ENCODE results near the gene GK. TPM values are rescaled to one million over a fixed set of nuclear protein-coding genes. Genes with fewer than 3 reads are reported as not detected.
"Not testable (repeated sequence)": the region's sequence is repeated elsewhere in the genome, so short reads cannot be mapped to it uniquely, and the experiment has no call there.

The GK gene
- total and polyA plus RNA-seq, 2 donors (not counting 3 experiments of a cell fraction or from before 2014, with no cell fraction given): 2.7 to 7.6 TPM

DNA sequence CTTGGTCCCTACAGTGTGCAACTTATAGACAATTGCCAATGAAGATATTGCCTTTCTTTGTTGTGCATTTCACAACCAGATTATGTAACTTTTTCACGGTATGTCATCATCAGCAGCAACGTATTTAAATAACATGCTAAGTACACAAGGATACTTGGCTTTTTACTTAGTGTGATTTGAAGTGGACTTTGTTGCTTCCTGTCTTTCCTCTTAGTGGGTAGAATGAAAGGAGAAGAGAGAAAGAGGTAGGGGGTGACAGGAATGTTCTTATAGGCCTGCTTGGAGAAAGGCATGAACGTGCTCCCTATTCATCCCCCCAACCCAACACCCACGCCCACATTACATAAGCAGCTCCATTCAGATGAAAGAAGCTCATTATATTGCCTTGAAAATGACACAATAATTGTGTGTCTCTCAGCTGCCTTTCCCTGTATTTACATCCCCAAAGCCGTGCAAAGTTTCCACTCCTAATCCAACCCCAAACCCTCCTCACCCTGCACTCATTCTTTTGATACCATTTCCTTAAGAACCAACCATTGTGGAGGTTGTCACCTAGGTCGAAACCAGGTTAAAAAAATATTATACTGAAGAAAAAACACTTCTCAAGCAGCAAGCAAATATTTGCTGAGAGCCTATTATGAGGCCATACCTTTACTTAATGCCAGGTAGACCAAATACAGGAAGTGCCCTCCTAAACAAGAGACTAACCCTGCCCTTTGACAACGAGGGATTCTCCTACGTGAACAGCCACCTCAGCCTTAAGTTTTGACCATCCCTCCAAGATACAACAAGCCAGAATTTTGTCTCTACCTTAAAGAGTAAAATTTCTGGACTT is 25.2 kb upstream of the GK start:
- no peaks in the 10 kb centered on the region for H3K36me3 ChIP-seq (ENCODE audit: control insufficient read depth in 2 of 2, extremely low read depth in 1 of 2, insufficient read depth in 2 of 2, low read length in 2 of 2)
- intact Hi-C loops (cut with micrococcal nuclease) (loop anchor here (10.0 kb wide), 1 partner anchor 503 kb away; no protein-coding TSS in a partner anchor), dilution Hi-C loops (cut with MboI; ENCODE audit: extremely low pct_ligation_motif_present, low sequenced_read_pairs) (no loop called here)
- H3K27ac ChIP-seq (ENCODE audit: insufficient read depth, low read depth, low read length): no peak overlapping the region
- DNase-seq (ENCODE audit: low read depth, low spot score) (no peak), FAIRE-seq (no peak)
- H4K20me1 ChIP-seq (replicated peaks; ENCODE audit: control insufficient read depth, extremely low read depth, insufficient read depth, low read length): no peaks in the 10 kb centered on the region
- BruUV-seq (replicated peaks): no TSS peak
- no peak overlapping the region for H3K9ac ChIP-seq (replicated peaks; ENCODE audit: extremely low read depth, insufficient read depth, low read length)
- no peaks in the 10 kb centered on the region for H3K9me3 ChIP-seq (replicated peaks; ENCODE audit: control insufficient read depth, insufficient read depth, low read length)
- H3K4me2 ChIP-seq (ENCODE audit: insufficient read depth, low read length): no peak overlapping the region
- TF ChIP-seq EZH2 (IDR thresholded peaks at IDR 0.05; ENCODE audit: borderline replicate concordance, low read depth, low read length, severe bottlenecking) (no peak), FOS (IDR thresholded peaks at IDR 0.05; ENCODE audit: borderline replicate concordance, insufficient read depth, low read length) (no peak), POLR2AphosphoS5 (IDR thresholded peaks at IDR 0.05; ENCODE audit: insufficient read depth, low read depth, low read length) (no peak), JUN (IDR thresholded peaks at IDR 0.05; ENCODE audit: borderline replicate concordance, insufficient read depth, insufficient read length, low read depth) (no peak), MYC (IDR thresholded peaks at IDR 0.05; ENCODE audit: low read depth, low read length) (no peak), GATA2 (IDR thresholded peaks at IDR 0.05; ENCODE audit: insufficient read depth, insufficient read length, low read depth, low read length) (no peak), POLR2A (IDR thresholded peaks at IDR 0.05; ENCODE audit: low read depth, low read length) (no peak)
- TF ChIP-seq, protein P1, sequence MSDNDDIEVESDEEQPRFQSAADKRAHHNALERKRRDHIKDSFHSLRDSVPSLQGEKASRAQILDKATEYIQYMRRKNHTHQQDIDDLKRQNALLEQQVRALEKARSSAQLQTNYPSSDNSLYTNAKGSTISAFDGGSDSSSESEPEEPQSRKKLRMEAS (IDR thresholded peaks at IDR 0.05; ENCODE audit: insufficient read depth, insufficient read length): no peak
- TF ChIP-seq, protein P2, sequence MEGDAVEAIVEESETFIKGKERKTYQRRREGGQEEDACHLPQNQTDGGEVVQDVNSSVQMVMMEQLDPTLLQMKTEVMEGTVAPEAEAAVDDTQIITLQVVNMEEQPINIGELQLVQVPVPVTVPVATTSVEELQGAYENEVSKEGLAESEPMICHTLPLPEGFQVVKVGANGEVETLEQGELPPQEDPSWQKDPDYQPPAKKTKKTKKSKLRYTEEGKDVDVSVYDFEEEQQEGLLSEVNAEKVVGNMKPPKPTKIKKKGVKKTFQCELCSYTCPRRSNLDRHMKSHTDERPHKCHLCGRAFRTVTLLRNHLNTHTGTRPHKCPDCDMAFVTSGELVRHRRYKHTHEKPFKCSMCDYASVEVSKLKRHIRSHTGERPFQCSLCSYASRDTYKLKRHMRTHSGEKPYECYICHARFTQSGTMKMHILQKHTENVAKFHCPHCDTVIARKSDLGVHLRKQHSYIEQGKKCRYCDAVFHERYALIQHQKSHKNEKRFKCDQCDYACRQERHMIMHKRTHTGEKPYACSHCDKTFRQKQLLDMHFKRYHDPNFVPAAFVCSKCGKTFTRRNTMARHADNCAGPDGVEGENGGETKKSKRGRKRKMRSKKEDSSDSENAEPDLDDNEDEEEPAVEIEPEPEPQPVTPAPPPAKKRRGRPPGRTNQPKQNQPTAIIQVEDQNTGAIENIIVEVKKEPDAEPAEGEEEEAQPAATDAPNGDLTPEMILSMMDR (IDR thresholded peaks at IDR 0.05; ENCODE audit: extremely low read depth in 1 of 2, insufficient read depth in 1 of 2, low read depth in 1 of 2, low read length in 2 of 2): no peak
- H3K9me1 ChIP-seq (replicated peaks; ENCODE audit: control insufficient read depth, extremely low read depth, insufficient read depth, low read length): no peaks in the 10 kb centered on the region
- H3K27me3 ChIP-seq (ENCODE audit: control insufficient read depth in 2 of 2, insufficient read depth in 2 of 2, low read length in 2 of 2): no peaks in the 10 kb centered on the region
- ChIA-PET POLR2A (no interaction called here), CTCF (interaction anchor here (2.0 kb wide), 1 partner anchor 7 kb away, joined by 13 read pairs; no protein-coding TSS in a partner anchor)
- no peak overlapping the region for H2AFZ ChIP-seq (ENCODE audit: low read depth, low read length)
- no peaks in the 10 kb centered on the region for H3K79me2 ChIP-seq (ENCODE audit: control insufficient read depth, insufficient read depth, low read length)
- no peaks in the 10 kb centered on the region for H3K4me1 ChIP-seq (ENCODE audit: control insufficient read depth, extremely low read depth, insufficient read depth, low read length)
- no peak overlapping the region for H3K4me3 ChIP-seq (replicated peaks in 1 of 3; ENCODE audit: insufficient read depth in 1 of 3, low read depth in 1 of 3, low read length in 3 of 3)

DNA sequence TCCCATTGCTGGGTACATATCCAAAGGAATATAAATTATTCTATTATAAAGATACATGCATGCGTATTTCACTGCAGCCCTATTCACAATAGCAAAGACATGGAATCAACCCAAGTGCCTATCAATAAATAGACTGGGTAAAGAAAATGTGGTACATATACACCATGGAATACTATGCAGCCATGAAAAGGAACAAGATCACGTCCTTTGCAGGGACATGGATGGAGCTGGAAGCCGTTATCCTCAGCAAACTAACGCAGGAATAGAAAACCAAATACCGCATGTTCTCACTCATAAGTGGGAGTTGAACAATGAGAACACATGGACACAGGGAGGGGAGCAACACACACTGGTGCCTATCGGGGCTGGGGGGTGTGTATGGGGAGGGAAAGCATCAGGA is 19.2 kb upstream of the GK start:
- H3K4me3 ChIP-seq (replicated peaks in 1 of 3; ENCODE audit: insufficient read depth in 1 of 3, low read depth in 1 of 3, low read length in 3 of 3); H2AFZ ChIP-seq (ENCODE audit: low read depth, low read length); FAIRE-seq; DNase-seq (ENCODE audit: low read depth, low spot score); dilution Hi-C loops (cut with MboI; ENCODE audit: extremely low pct_ligation_motif_present, low sequenced_read_pairs); H3K36me3 ChIP-seq (ENCODE audit: control insufficient read depth in 2 of 2, extremely low read depth in 1 of 2, insufficient read depth in 2 of 2, low read length in 2 of 2); H3K9ac ChIP-seq (replicated peaks; ENCODE audit: extremely low read depth, insufficient read depth, low read length); H3K79me2 ChIP-seq (ENCODE audit: control insufficient read depth, insufficient read depth, low read length); H4K20me1 ChIP-seq (replicated peaks; ENCODE audit: control insufficient read depth, extremely low read depth, insufficient read depth, low read length); H3K9me3 ChIP-seq (replicated peaks; ENCODE audit: control insufficient read depth, insufficient read depth, low read length); H3K27ac ChIP-seq (ENCODE audit: insufficient read depth, low read depth, low read length); H3K27me3 ChIP-seq (ENCODE audit: control insufficient read depth in 2 of 2, insufficient read depth in 2 of 2, low read length in 2 of 2); POLR2A ChIA-PET; intact Hi-C loops (cut with micrococcal nuclease); H3K9me1 ChIP-seq (replicated peaks; ENCODE audit: control insufficient read depth, extremely low read depth, insufficient read depth, low read length); H3K4me1 ChIP-seq (ENCODE audit: control insufficient read depth, extremely low read depth, insufficient read depth, low read length); H3K4me2 ChIP-seq (ENCODE audit: insufficient read depth, low read length); BruUV-seq (replicated peaks): not testable (repeated sequence)
- CTCF ChIA-PET: interaction anchor here (1.5 kb wide), 1 partner anchor 10 kb away, joined by 3 read pairs; no protein-coding TSS in a partner anchor
